ENCODE measurements around the gene DPH5.
"Not testable (repeated sequence)": the region's sequence is repeated elsewhere in the genome, so short reads cannot be mapped to it uniquely, and the experiment has no call there.

Gene DPH5

GRCh38 chr1:101025657-101026429 is at the start of gene DPH5:
DPH5 (minus strand) TSS chr1:101025784; CDS start chr1:101025443, 341 bp downstream.
- Histone ChIP-seq H3K36me3 (ENCODE audit: control insufficient read depth, insufficient read depth, low read length) (no peaks in the 10 kb centered on the region), H3K27ac (ENCODE audit: low read depth, low read length) (peak within 1 kb of the TSS; percentile 67), H3K4me1 (ENCODE audit: control insufficient read depth, insufficient read depth, low read length) (peaks cover 7% of the 10 kb centered on the region), H3K9ac (ENCODE audit: low read length) (peak within 1 kb of the TSS; percentile 43), H3K4me3 (ENCODE audit: low read length) (peak within 1 kb of the TSS; percentile 77), H3K27me3 (ENCODE audit: control insufficient read depth, insufficient read depth, low read length) (no peaks in the 10 kb centered on the region)

GRCh38 chr1:101073836-101074235 is 48.3 kb upstream of the DPH5 start:
- Histone ChIP-seq H3K4me3 (ENCODE audit: low read length) (no peak overlapping the region), H3K4me1 (ENCODE audit: control insufficient read depth, insufficient read depth, low read length) (no peaks in the 10 kb centered on the region), H3K27me3 (ENCODE audit: control insufficient read depth, insufficient read depth, low read length) (no peaks in the 10 kb centered on the region), H3K27ac (ENCODE audit: low read depth, low read length) (no peak overlapping the region), H3K9ac (ENCODE audit: low read length) (no peak overlapping the region), H3K36me3 (ENCODE audit: control insufficient read depth, insufficient read depth, low read length) (no peaks in the 10 kb centered on the region)

GRCh38 chr1:101071470-101071891 is 45.9 kb upstream of the DPH5 start:
- H3K4me3 ChIP-seq (ENCODE audit: low read length) = no peak overlapping the region
- H3K27ac ChIP-seq (ENCODE audit: low read depth, low read length) = no peak overlapping the region
- H3K36me3 ChIP-seq (ENCODE audit: control insufficient read depth, insufficient read depth, low read length) = no peaks in the 10 kb centered on the region
- H3K27me3 ChIP-seq (ENCODE audit: control insufficient read depth, insufficient read depth, low read length) = no peaks in the 10 kb centered on the region
- no peaks in the 10 kb centered on the region for H3K4me1 ChIP-seq (ENCODE audit: control insufficient read depth, insufficient read depth, low read length)
- H3K9ac ChIP-seq (ENCODE audit: low read length) = no peak overlapping the region

- no peak overlapping the region for H3K4me3 ChIP-seq (ENCODE audit: low read length)
- no peaks in the 10 kb centered on the region for H3K27me3 ChIP-seq (ENCODE audit: control insufficient read depth, insufficient read depth, low read length)
- no peaks in the 10 kb centered on the region for H3K4me1 ChIP-seq (ENCODE audit: control insufficient read depth, insufficient read depth, low read length)
- no peaks in the 10 kb centered on the region for H3K36me3 ChIP-seq (ENCODE audit: control insufficient read depth, insufficient read depth, low read length)
- H3K27ac ChIP-seq (ENCODE audit: low read depth, low read length) = no peak overlapping the region
- H3K9ac ChIP-seq (ENCODE audit: low read length) = no peak overlapping the region
These were observed 43.6 kb upstream of the DPH5 start for GRCh38 chr1:101069158-101069557.

GRCh38 chr1:101066937-101067335 is 41.4 kb upstream of the DPH5 start:
- H3K4me1 ChIP-seq (ENCODE audit: control insufficient read depth, insufficient read depth, low read length); H3K27ac ChIP-seq (ENCODE audit: low read depth, low read length); H3K9ac ChIP-seq (ENCODE audit: low read length); H3K27me3 ChIP-seq (ENCODE audit: control insufficient read depth, insufficient read depth, low read length); H3K4me3 ChIP-seq (ENCODE audit: low read length); H3K36me3 ChIP-seq (ENCODE audit: control insufficient read depth, insufficient read depth, low read length): not testable (repeated sequence)

GRCh38 chr1:101066260-101066936 is 40.8 kb upstream of the DPH5 start:
- no peak overlapping the region for H3K9ac ChIP-seq (ENCODE audit: low read length)
- no peak overlapping the region for H3K4me3 ChIP-seq (ENCODE audit: low read length)
- no peaks in the 10 kb centered on the region for H3K4me1 ChIP-seq (ENCODE audit: control insufficient read depth, insufficient read depth, low read length)
- H3K27me3 ChIP-seq (ENCODE audit: control insufficient read depth, insufficient read depth, low read length) = no peaks in the 10 kb centered on the region
- H3K27ac ChIP-seq (ENCODE audit: low read depth, low read length) = no peak overlapping the region
- H3K36me3 ChIP-seq (ENCODE audit: control insufficient read depth, insufficient read depth, low read length) = no peaks in the 10 kb centered on the region

GRCh38 chr1:101065575-101065974 is 40.0 kb upstream of the DPH5 start:
- Histone ChIP-seq H3K27me3 (ENCODE audit: control insufficient read depth, insufficient read depth, low read length) (no peaks in the 10 kb centered on the region), H3K27ac (ENCODE audit: low read depth, low read length) (no peak overlapping the region), H3K4me3 (ENCODE audit: low read length) (no peak overlapping the region), H3K9ac (ENCODE audit: low read length) (no peak overlapping the region), H3K4me1 (ENCODE audit: control insufficient read depth, insufficient read depth, low read length) (no peaks in the 10 kb centered on the region), H3K36me3 (ENCODE audit: control insufficient read depth, insufficient read depth, low read length) (no peaks in the 10 kb centered on the region)

- no peaks in the 10 kb centered on the region for H3K4me1 ChIP-seq (ENCODE audit: control insufficient read depth, insufficient read depth, low read length)
- no peaks in the 10 kb centered on the region for H3K36me3 ChIP-seq (ENCODE audit: control insufficient read depth, insufficient read depth, low read length)
- no peak overlapping the region for H3K9ac ChIP-seq (ENCODE audit: low read length)
- H3K4me3 ChIP-seq (ENCODE audit: low read length) = no peak overlapping the region
- no peaks in the 10 kb centered on the region for H3K27me3 ChIP-seq (ENCODE audit: control insufficient read depth, insufficient read depth, low read length)
- no peak overlapping the region for H3K27ac ChIP-seq (ENCODE audit: low read depth, low read length)
These were observed 39.1 kb upstream of the DPH5 start for GRCh38 chr1:101064697-101065096.

GRCh38 chr1:101060992-101061391 is 35.4 kb upstream of the DPH5 start:
- H3K4me3 ChIP-seq (ENCODE audit: low read length) = no peak overlapping the region

GRCh38 chr1:101059945-101060542 is 34.5 kb upstream of the DPH5 start:
- Histone ChIP-seq H3K27ac (ENCODE audit: low read depth, low read length) (no peak overlapping the region), H3K36me3 (ENCODE audit: control insufficient read depth, insufficient read depth, low read length) (no peaks in the 10 kb centered on the region), H3K27me3 (ENCODE audit: control insufficient read depth, insufficient read depth, low read length) (no peaks in the 10 kb centered on the region), H3K9ac (ENCODE audit: low read length) (no peak overlapping the region), H3K4me1 (ENCODE audit: control insufficient read depth, insufficient read depth, low read length) (no peaks in the 10 kb centered on the region), H3K4me3 (ENCODE audit: low read length) (no peak overlapping the region)

More at GRCh38 chr1:101060992-101061391, 35.4 kb upstream of the DPH5 start:
- Histone ChIP-seq H3K27ac (ENCODE audit: low read depth, low read length) (no peak overlapping the region), H3K9ac (ENCODE audit: low read length) (no peak overlapping the region), H3K36me3 (ENCODE audit: control insufficient read depth, insufficient read depth, low read length) (no peaks in the 10 kb centered on the region), H3K4me1 (ENCODE audit: control insufficient read depth, insufficient read depth, low read length) (no peaks in the 10 kb centered on the region), H3K27me3 (ENCODE audit: control insufficient read depth, insufficient read depth, low read length) (no peaks in the 10 kb centered on the region)

- Histone ChIP-seq H3K27ac (ENCODE audit: low read depth, low read length) (no peak overlapping the region), H3K27me3 (ENCODE audit: control insufficient read depth, insufficient read depth, low read length) (no peaks in the 10 kb centered on the region), H3K4me1 (ENCODE audit: control insufficient read depth, insufficient read depth, low read length) (no peaks in the 10 kb centered on the region), H3K4me3 (ENCODE audit: low read length) (no peak overlapping the region), H3K36me3 (ENCODE audit: control insufficient read depth, insufficient read depth, low read length) (no peaks in the 10 kb centered on the region), H3K9ac (ENCODE audit: low read length) (no peak overlapping the region)
These were observed 30.0 kb upstream of the DPH5 start for GRCh38 chr1:101055623-101056022.

- H3K9ac ChIP-seq (ENCODE audit: low read length) = no peak overlapping the region
- no peaks in the 10 kb centered on the region for H3K4me1 ChIP-seq (ENCODE audit: control insufficient read depth, insufficient read depth, low read length)
These were observed 26.4 kb upstream of the DPH5 start for GRCh38 chr1:101051688-101052638.

More at GRCh38 chr1:101051688-101052638, 26.4 kb upstream of the DPH5 start:
- H3K27me3 ChIP-seq (ENCODE audit: control insufficient read depth, insufficient read depth, low read length) = no peaks in the 10 kb centered on the region
- H3K36me3 ChIP-seq (ENCODE audit: control insufficient read depth, insufficient read depth, low read length) = no peaks in the 10 kb centered on the region
- H3K27ac ChIP-seq (ENCODE audit: low read depth, low read length) = no peak overlapping the region
- H3K4me3 ChIP-seq (ENCODE audit: low read length) = no peak overlapping the region

Data from rectal smooth muscle tissue (tissue), 1 donor.